Suprapubic skin (tissue), 4 donors: ENCODE data around the gene FANK1. TPM values are rescaled to one million over a fixed set of nuclear protein-coding genes. Genes with fewer than 3 reads are reported as not detected.
"Not testable (repeated sequence)": the region's sequence is repeated elsewhere in the genome, so short reads cannot be mapped to it uniquely, and the experiment has no call there.

Source experiments
- DNase-seq, 2 donors: peaks; one replicate each; pipeline ENCODE4 v3.0.0-alpha.2; 2019; ENCODE audit warnings: low spot score in 2 of 2
- H3K27ac ChIP-seq: fragments of 200-600 bp; sonication (generic); one replicate; pipeline ENCODE4 v1.5.1; 2019
- H3K27me3 ChIP-seq: fragments of 200-600 bp; sonication (generic); one replicate; pipeline ENCODE4 v1.5.1; 2019
- H3K36me3 ChIP-seq: fragments of 200-600 bp; sonication (generic); one replicate; pipeline ENCODE4 v1.5.1; 2019
- H3K4me1 ChIP-seq: fragments of 200-600 bp; sonication (generic); one replicate; pipeline ENCODE4 v1.5.1; 2019
- H3K4me3 ChIP-seq: fragments of 200-600 bp; sonication (generic); one replicate; pipeline ENCODE4 v1.5.1; 2019; ENCODE audit warnings: mild to moderate bottlenecking
- H3K9me3 ChIP-seq: fragments of 200-600 bp; sonication (generic); one replicate; pipeline ENCODE4 v1.5.1; 2019
- CTCF ChIP-seq, 2 donors: fragments of 200-600 bp in 1 of 2; fragments of 450-650 bp in 1 of 2; sonication (generic) in 1 of 2; IDR thresholded peaks; one replicate each; pipeline ENCODE4 v1.5.1; 2016 to 2019; ENCODE audit warnings: antibody characterized with exemption in 2 of 2, mild to moderate bottlenecking in 1 of 2, moderate library complexity in 1 of 2
- EP300 ChIP-seq: sonication (generic); formaldehyde crosslinking; IDR thresholded peaks from one replicate; pipeline ENCODE4 v1.6.1; 2017; ENCODE audit warnings: antibody characterized with exemption
- POLR2A ChIP-seq, 2 donors: fragments of 450-650 bp; IDR thresholded peaks; one replicate each; pipeline ENCODE4 v1.6.1; 2017; ENCODE audit warnings: antibody characterized with exemption in 2 of 2, mild to moderate bottlenecking in 2 of 2, moderate library complexity in 2 of 2
- POLR2AphosphoS5 ChIP-seq, 3 donors: sonication (generic); formaldehyde crosslinking; IDR thresholded peaks; one replicate each; pipeline ENCODE4 v1.6.1; 2017; ENCODE audit warnings: antibody characterized with exemption in 3 of 3
- WGBS: methylation state at CpG from one replicate; pipeline ENCODE4 v1.1.5; 2018; 5-methylcytosine and 5-hydroxymethylcytosine counted together
- total RNA-seq, 4 donors: library from RNA; depleted of rRNA; stranded (reverse); fragments of >200 nt; gene quantifications; one replicate each; pipeline ENCODE4 v1.1.0, GENCODE V29; 2016

FANK1 gene
- total RNA-seq, result 1 to 10 TPM; 3.7 to 8.2 (median 5.8) TPM

- TF ChIP-seq POLR2AphosphoS5 (IDR thresholded peaks at IDR 0.05) (peak in 1 of 3 donors; percentile 84), POLR2A (IDR thresholded peaks at IDR 0.05) (peak in 1 of 2 donors; percentile 58)
- 43% methylated on average over 68 of the region's 106 CpGs for WGBS
- peak within 1 kb of the TSS; percentile 93 for H3K27ac ChIP-seq
- H3K36me3 ChIP-seq, H3K9me3 ChIP-seq, H3K27me3 ChIP-seq: not testable (repeated sequence)
- peak within 1 kb of the TSS; percentile 65 for H3K4me3 ChIP-seq
- peaks cover 20% of the 10 kb centered on the region for H3K4me1 ChIP-seq
- DNase-seq, result peak; percentile 93 to 95
Observed at GRCh38 chr10:125896088-125896934, at the start of gene FANK1. Gene FANK1, plus strand, starts transcription at chr10:125896564. Its CDS starts 79 bp downstream, at chr10:125896643.

GRCh38 chr10:125846894-125847293 lies 49.5 kb upstream of the FANK1 start:
- Histone ChIP-seq H3K4me1 (no peaks in the 10 kb centered on the region), H3K9me3 (no peaks in the 10 kb centered on the region), H3K27me3 (no peaks in the 10 kb centered on the region), H3K4me3 (no peak overlapping the region), H3K36me3 (peaks cover 51% of the 10 kb centered on the region), H3K27ac (no peak overlapping the region)
- 95% methylated on average over 3 of the region's 3 CpGs for WGBS
- TF ChIP-seq CTCF (IDR thresholded peaks at IDR 0.05) (no peak), EP300 (no peak), POLR2AphosphoS5 (IDR thresholded peaks at IDR 0.05) (no peak), POLR2A (IDR thresholded peaks at IDR 0.05) (no peak)
- no peak for DNase-seq

GRCh38 chr10:125848371-125848770 lies 48.0 kb upstream of the FANK1 start:
- Histone ChIP-seq H3K4me1 (no peaks in the 10 kb centered on the region), H3K9me3 (no peaks in the 10 kb centered on the region), H3K27me3 (no peaks in the 10 kb centered on the region), H3K27ac (no peak overlapping the region), H3K36me3 (peaks cover 57% of the 10 kb centered on the region), H3K4me3 (no peak overlapping the region)
- DNase-seq, result no peak
- WGBS, result 94% methylated on average over 2 of the region's 2 CpGs
- TF ChIP-seq EP300 (no peak), POLR2A (IDR thresholded peaks at IDR 0.05) (no peak), CTCF (IDR thresholded peaks at IDR 0.05) (no peak)

- DNase-seq, result no peak
- H3K27ac ChIP-seq, result no peak overlapping the region
- no peaks in the 10 kb centered on the region for H3K4me1 ChIP-seq
- no peak overlapping the region for H3K4me3 ChIP-seq
- H3K9me3 ChIP-seq, result no peaks in the 10 kb centered on the region
- TF ChIP-seq POLR2A (IDR thresholded peaks at IDR 0.05) (no peak), POLR2AphosphoS5 (IDR thresholded peaks at IDR 0.05) (no peak), CTCF (IDR thresholded peaks at IDR 0.05) (no peak), EP300 (no peak)
- peaks cover 53% of the 10 kb centered on the region for H3K36me3 ChIP-seq
- no peaks in the 10 kb centered on the region for H3K27me3 ChIP-seq
- WGBS, result 96% methylated on average over 2 of the region's 2 CpGs
Observed at GRCh38 chr10:125848857-125849256, 47.5 kb upstream of the FANK1 start.

GRCh38 chr10:125849448-125849847 lies 46.9 kb upstream of the FANK1 start:
- Histone ChIP-seq H3K27ac (no peak overlapping the region), H3K4me3 (no peak overlapping the region), H3K9me3 (no peaks in the 10 kb centered on the region), H3K4me1 (no peaks in the 10 kb centered on the region), H3K27me3 (no peaks in the 10 kb centered on the region), H3K36me3 (peaks cover 53% of the 10 kb centered on the region)
- no peak for DNase-seq
- TF ChIP-seq CTCF (IDR thresholded peaks at IDR 0.05) (no peak), EP300 (no peak), POLR2AphosphoS5 (IDR thresholded peaks at IDR 0.05) (no peak), POLR2A (IDR thresholded peaks at IDR 0.05) (no peak)
- 92% methylated on average over 7 of the region's 7 CpGs for WGBS
